Measurements from ENCODE around the gene RPN1. TPM values are rescaled to one million over a fixed set of nuclear protein-coding genes. Genes with fewer than 3 reads are reported as not detected.
A peak's percentile ranks its signal among the peaks of the same experiment; 100 is the strongest.

RPN1 gene
- total and polyA plus RNA-seq, 11 donors, result 55.4 to 290 (median 119) TPM

DNA sequence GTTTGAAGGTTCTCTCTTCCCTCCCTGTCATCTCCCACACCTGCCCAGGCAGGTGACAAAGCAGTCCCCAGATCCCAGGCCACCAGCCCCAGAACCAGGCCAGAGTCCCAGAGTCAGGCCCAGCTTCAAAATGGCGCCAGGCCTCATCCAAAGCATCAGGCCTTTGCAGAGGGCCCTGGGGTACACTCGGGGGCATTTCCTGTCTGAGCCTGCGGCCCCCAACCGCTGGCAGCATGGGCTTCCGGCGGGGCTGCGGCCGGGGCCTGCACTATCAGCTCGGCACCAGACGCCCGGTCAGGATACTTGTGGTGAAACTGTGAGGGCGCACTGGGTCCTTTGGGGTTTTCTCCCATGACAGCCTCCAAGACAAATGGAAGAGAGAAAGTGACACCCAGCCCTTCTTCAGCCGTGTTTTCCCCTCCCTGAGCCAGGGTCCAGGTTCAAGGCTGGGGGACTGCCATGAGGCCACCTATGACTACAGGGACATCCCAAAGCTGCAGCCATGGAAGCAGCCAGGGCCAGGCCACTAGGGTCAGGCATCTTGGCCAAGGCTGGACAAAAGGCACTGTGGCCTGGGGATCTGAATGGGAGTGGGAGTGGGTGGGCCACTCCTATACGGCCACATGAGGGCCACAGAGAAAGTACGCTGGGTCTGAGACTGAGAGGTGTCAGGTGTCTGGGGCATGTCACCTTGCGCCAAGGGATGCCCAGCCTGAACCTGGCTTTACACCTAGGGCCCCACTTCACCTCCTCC is 33.9 kb downstream of the RPN1 start:
- Histone ChIP-seq H3K4me3 (peak overlapping the region in 6 of 12 donors; percentile 79 to 95 (median 86)), H3K9me3 (no peaks in the 10 kb centered on the region), H3K4me1 (peaks cover 6 to 37% (median 17%) of the 10 kb centered on the region in 12 donors), H3K27ac (peak overlapping the region in 9 of 12 donors; percentile 82 to 93 (median 91)), H3K36me3 (peaks cover 0 to 31% (median 26%) of the 10 kb centered on the region in 9 donors), H3K27me3 (no peaks in the 10 kb centered on the region)
- WGBS, 4 donors, result 86 to 93% (median 91%) methylated on average over 13 to 16 of the region's 16 CpGs
- no peak for DNase-seq
- no peak for TF ChIP-seq POLR2A (IDR thresholded peaks at IDR 0.05)
- TF ChIP-seq, protein P1, sequence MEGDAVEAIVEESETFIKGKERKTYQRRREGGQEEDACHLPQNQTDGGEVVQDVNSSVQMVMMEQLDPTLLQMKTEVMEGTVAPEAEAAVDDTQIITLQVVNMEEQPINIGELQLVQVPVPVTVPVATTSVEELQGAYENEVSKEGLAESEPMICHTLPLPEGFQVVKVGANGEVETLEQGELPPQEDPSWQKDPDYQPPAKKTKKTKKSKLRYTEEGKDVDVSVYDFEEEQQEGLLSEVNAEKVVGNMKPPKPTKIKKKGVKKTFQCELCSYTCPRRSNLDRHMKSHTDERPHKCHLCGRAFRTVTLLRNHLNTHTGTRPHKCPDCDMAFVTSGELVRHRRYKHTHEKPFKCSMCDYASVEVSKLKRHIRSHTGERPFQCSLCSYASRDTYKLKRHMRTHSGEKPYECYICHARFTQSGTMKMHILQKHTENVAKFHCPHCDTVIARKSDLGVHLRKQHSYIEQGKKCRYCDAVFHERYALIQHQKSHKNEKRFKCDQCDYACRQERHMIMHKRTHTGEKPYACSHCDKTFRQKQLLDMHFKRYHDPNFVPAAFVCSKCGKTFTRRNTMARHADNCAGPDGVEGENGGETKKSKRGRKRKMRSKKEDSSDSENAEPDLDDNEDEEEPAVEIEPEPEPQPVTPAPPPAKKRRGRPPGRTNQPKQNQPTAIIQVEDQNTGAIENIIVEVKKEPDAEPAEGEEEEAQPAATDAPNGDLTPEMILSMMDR (IDR thresholded peaks at IDR 0.05), result no peak
- intact Hi-C loops (cut with DNase I), result loop anchor here in 9 of 10 donors (1.0 to 10.0 kb wide), 9 partner anchors 36 to 301 kb away; partner anchors contain the start of gene RPN1 (in 1 of the 9)
- ATAC-seq, result peak in 2 of 4 donors; percentile 0 to 2

DNA sequence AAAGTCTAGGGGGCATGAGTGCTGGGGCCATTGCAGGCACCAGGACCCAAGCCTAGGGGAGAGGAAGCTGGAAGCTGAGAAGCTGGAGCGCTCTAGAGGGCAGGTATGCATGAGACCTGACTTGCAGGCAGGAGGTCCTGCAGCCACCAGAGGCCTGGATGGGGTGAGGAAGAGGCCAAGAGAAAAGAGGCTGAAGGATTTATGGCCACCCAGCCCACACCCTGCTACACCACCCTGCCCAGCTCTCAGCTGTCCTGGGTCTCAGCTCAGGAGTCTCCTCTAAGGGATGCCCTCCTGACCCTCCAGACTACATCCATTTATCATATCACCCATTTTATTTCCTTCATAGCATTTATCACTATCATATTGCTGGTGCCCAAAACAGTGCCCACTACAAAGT is 36.5 kb downstream of the RPN1 start:
- H3K27me3 ChIP-seq, result no peaks in the 10 kb centered on the region
- DNase-seq (no peak), ATAC-seq (no peak)
- H3K4me3 ChIP-seq, result no peak overlapping the region
- peaks cover 0 to 7% (median under 1%) of the 10 kb centered on the region in 9 donors for H3K36me3 ChIP-seq
- intact Hi-C loops (cut with DNase I), result loop anchor here in 2 of 10 donors (10.0 kb wide), 2 partner anchors 181 to 231 kb away; no protein-coding TSS in a partner anchor
- H3K9me3 ChIP-seq, result no peaks in the 10 kb centered on the region
- H3K27ac ChIP-seq, result no peak overlapping the region
- TF ChIP-seq POLR2A (IDR thresholded peaks at IDR 0.05), result no peak
- TF ChIP-seq, protein P1 (IDR thresholded peaks at IDR 0.05), result no peak
- WGBS, 4 donors, result 93 to 100% (median 98%) methylated on average over 1 of the region's 1 CpG
- peaks cover 5 to 20% (median 13%) of the 10 kb centered on the region in 12 donors for H3K4me1 ChIP-seq

GRCh38 chr3:128613083-128613829 is 37.4 kb downstream of the RPN1 start:
- TF ChIP-seq, protein P1 (IDR thresholded peaks at IDR 0.05), result no peak
- TF ChIP-seq POLR2A (IDR thresholded peaks at IDR 0.05), result no peak
- Histone ChIP-seq H3K36me3 (no peaks in the 10 kb centered on the region), H3K4me3 (no peak overlapping the region), H3K27me3 (no peaks in the 10 kb centered on the region), H3K9me3 (no peaks in the 10 kb centered on the region), H3K27ac (no peak overlapping the region), H3K4me1 (peaks cover 0 to 16% (median 5%) of the 10 kb centered on the region in 12 donors)
- 89 to 92% (median 91%) methylated on average over 15 to 16 of the region's 16 CpGs for WGBS, 4 donors
- intact Hi-C loops (cut with DNase I), result loop anchor here in 2 of 10 donors (10.0 kb wide), 2 partner anchors 182 to 232 kb away; no protein-coding TSS in a partner anchor
- DNase-seq (no peak), ATAC-seq (no peak)

Measured in heart left ventricle (tissue), 16 donors.